BLaER1 treated with 17β-estradiol and CSF1 and Interleukin-3, amounts not matched to agents 10 nM and 100 nM (cell line): ENCODE measurements around the gene DAB1.

Experiments
- H3K27ac ChIP-seq, 11 experiments: shearing (Covaris generic); formaldehyde crosslinking; 2 replicates each; pipeline ENCODE4 v1.8.1; 2022
- H3K27me3 ChIP-seq, 11 experiments: shearing (Covaris generic); formaldehyde crosslinking; 2 replicates each; pipeline ENCODE4 v1.8.1; 2022
- H3K36me3 ChIP-seq, 11 experiments: shearing (Covaris generic); formaldehyde crosslinking; 2 replicates each; pipeline ENCODE4 v1.8.1; 2022
- H3K4me1 ChIP-seq, 10 experiments: shearing (Covaris generic); formaldehyde crosslinking; 2 replicates each; pipeline ENCODE4 v1.8.1; 2022
- H3K4me2 ChIP-seq, 11 experiments: shearing (Covaris generic); formaldehyde crosslinking; 2 replicates each; pipeline ENCODE4 v1.8.1; 2022
- H3K4me3 ChIP-seq, 10 experiments: shearing (Covaris generic); formaldehyde crosslinking; 2 replicates each; pipeline ENCODE4 v1.8.1; 2022
- H3K9ac ChIP-seq, 11 experiments: shearing (Covaris generic); formaldehyde crosslinking; 2 replicates each; pipeline ENCODE4 v1.8.1; 2022
- H3K9me3 ChIP-seq, 11 experiments: shearing (Covaris generic); formaldehyde crosslinking; replicated peaks in 1 of 11; 2 replicates each; pipeline ENCODE4 v1.8.1; 2022
- H4K20me1 ChIP-seq, 11 experiments: shearing (Covaris generic); formaldehyde crosslinking; 2 replicates each; pipeline ENCODE4 v1.8.1; 2022
- Cebpa-rat ChIP-seq, 11 experiments: shearing (Covaris generic); IDR thresholded peaks; 2 replicates each; pipeline ENCODE4 v1.8.1; 2022

DAB1 gene

GRCh38 chr1:57304591-57304990 lies 119.3 kb downstream of the DAB1 start:
- no peaks in the 10 kb centered on the region for H4K20me1 ChIP-seq
- peak overlapping the region in 5 of 11 experiments; percentile 35 to 74 (median 61); a peak in 8 of 22 replicates for H3K4me2 ChIP-seq
- H3K9me3 ChIP-seq = peaks cover 0 to 10% (median 5%) of the 10 kb centered on the region in 11 experiments; a peak in 8 of 22 replicates
- H3K4me3 ChIP-seq = no peak overlapping the region
- TF ChIP-seq Cebpa-rat (IDR thresholded peaks at IDR 0.05) = peak in 3 of 11 experiments; percentile 53 to 55 (median 55); a peak in 3 of 22 replicates
- no peak overlapping the region for H3K27ac ChIP-seq
- H3K9ac ChIP-seq = no peak overlapping the region
- peaks cover 6 to 75% (median 44%) of the 10 kb centered on the region in 10 experiments; a peak in 19 of 20 replicates for H3K4me1 ChIP-seq
- no peaks in the 10 kb centered on the region for H3K27me3 ChIP-seq
- 0 out of 22 replicates have a peak, but pooled peaks cover 0 to 3% (median 0%) of the 10 kb centered on the region in 11 experiments for H3K36me3 ChIP-seq

GRCh38 chr1:57302812-57303596 lies 120.9 kb downstream of the DAB1 start:
- H3K4me2 ChIP-seq = peak overlapping the region in 2 of 11 experiments; percentile 48 to 49; a peak in 6 of 22 replicates
- no peaks in the 10 kb centered on the region for H3K27me3 ChIP-seq
- no peak overlapping the region for H3K9ac ChIP-seq
- no peak for TF ChIP-seq Cebpa-rat (IDR thresholded peaks at IDR 0.05)
- peaks cover 0 to 10% (median 3%) of the 10 kb centered on the region in 11 experiments; a peak in 8 of 22 replicates for H3K9me3 ChIP-seq
- no peaks in the 10 kb centered on the region for H4K20me1 ChIP-seq
- H3K36me3 ChIP-seq = 0 out of 22 replicates have a peak, but pooled peaks cover 0 to 3% (median 0%) of the 10 kb centered on the region in 11 experiments
- H3K27ac ChIP-seq = no peak overlapping the region
- peaks cover 6 to 60% (median 39%) of the 10 kb centered on the region in 10 experiments; a peak in 19 of 20 replicates for H3K4me1 ChIP-seq
- H3K4me3 ChIP-seq = no peak overlapping the region

GRCh38 chr1:57300186-57300585 lies 123.7 kb downstream of the DAB1 start:
- Histone ChIP-seq H3K27ac (no peak overlapping the region), H3K27me3 (no peaks in the 10 kb centered on the region), H4K20me1 (no peaks in the 10 kb centered on the region), H3K4me3 (no peak overlapping the region), H3K36me3 (0 out of 22 replicates have a peak, but pooled peaks cover 0 to 3% (median 0%) of the 10 kb centered on the region in 11 experiments), H3K4me1 (peaks cover 0 to 34% (median 12%) of the 10 kb centered on the region in 10 experiments; a peak in 12 of 20 replicates), H3K9ac (no peak overlapping the region), H3K9me3 (no peaks in the 10 kb centered on the region), H3K4me2 (no peak overlapping the region)
- no peak for TF ChIP-seq Cebpa-rat (IDR thresholded peaks at IDR 0.05)

GRCh38 chr1:57296726-57297250 lies 127.1 kb downstream of the DAB1 start:
- Histone ChIP-seq H3K9me3 (no peaks in the 10 kb centered on the region), H3K4me2 (no peak overlapping the region), H3K4me3 (no peak overlapping the region), H3K27me3 (no peaks in the 10 kb centered on the region), H4K20me1 (no peaks in the 10 kb centered on the region), H3K36me3 (0 out of 22 replicates have a peak, but pooled peaks cover 0 to 3% (median 0%) of the 10 kb centered on the region in 11 experiments), H3K9ac (no peak overlapping the region), H3K4me1 (peaks cover 0 to 8% (median 0%) of the 10 kb centered on the region in 10 experiments; a peak in 3 of 20 replicates), H3K27ac (no peak overlapping the region)
- TF ChIP-seq Cebpa-rat (IDR thresholded peaks at IDR 0.05) = no peak

- 0 out of 22 replicates have a peak, but pooled peaks cover 0 to under 1% (median 0%) of the 10 kb centered on the region in 11 experiments for H3K36me3 ChIP-seq
- H3K4me2 ChIP-seq = no peak overlapping the region
- H3K27ac ChIP-seq = no peak overlapping the region
- no peak for TF ChIP-seq Cebpa-rat (IDR thresholded peaks at IDR 0.05)
- no peaks in the 10 kb centered on the region for H3K9me3 ChIP-seq
- H3K9ac ChIP-seq = no peak overlapping the region
- no peaks in the 10 kb centered on the region for H4K20me1 ChIP-seq
- H3K4me1 ChIP-seq = no peaks in the 10 kb centered on the region
- H3K4me3 ChIP-seq = no peak overlapping the region
- no peaks in the 10 kb centered on the region for H3K27me3 ChIP-seq
Observed at GRCh38 chr1:57295326-57295725, 128.5 kb downstream of the DAB1 start.

- Histone ChIP-seq H3K4me1 (no peaks in the 10 kb centered on the region), H3K27ac (no peak overlapping the region), H4K20me1 (no peaks in the 10 kb centered on the region), H3K36me3 (no peaks in the 10 kb centered on the region), H3K9me3 (no peaks in the 10 kb centered on the region), H3K9ac (no peak overlapping the region), H3K4me2 (no peak overlapping the region), H3K4me3 (no peak overlapping the region), H3K27me3 (no peaks in the 10 kb centered on the region)
- no peak for TF ChIP-seq Cebpa-rat (IDR thresholded peaks at IDR 0.05)
Observed at GRCh38 chr1:57294177-57294576, 129.7 kb downstream of the DAB1 start.

GRCh38 chr1:57293214-57293613 lies 130.6 kb downstream of the DAB1 start:
- Histone ChIP-seq H3K4me1 (no peaks in the 10 kb centered on the region), H3K27me3 (no peaks in the 10 kb centered on the region), H3K4me3 (no peak overlapping the region), H4K20me1 (no peaks in the 10 kb centered on the region), H3K9ac (no peak overlapping the region), H3K36me3 (no peaks in the 10 kb centered on the region), H3K27ac (no peak overlapping the region), H3K9me3 (no peaks in the 10 kb centered on the region), H3K4me2 (no peak overlapping the region)
- no peak for TF ChIP-seq Cebpa-rat (IDR thresholded peaks at IDR 0.05)

- Histone ChIP-seq H3K9ac (no peak overlapping the region), H3K4me2 (no peak overlapping the region), H3K9me3 (no peaks in the 10 kb centered on the region), H4K20me1 (no peaks in the 10 kb centered on the region), H3K4me3 (no peak overlapping the region), H3K27ac (no peak overlapping the region), H3K27me3 (no peaks in the 10 kb centered on the region), H3K4me1 (no peaks in the 10 kb centered on the region), H3K36me3 (no peaks in the 10 kb centered on the region)
- no peak for TF ChIP-seq Cebpa-rat (IDR thresholded peaks at IDR 0.05)
Observed at GRCh38 chr1:57289781-57290180, 134.1 kb downstream of the DAB1 start.

- no peak for TF ChIP-seq Cebpa-rat (IDR thresholded peaks at IDR 0.05)
- H3K4me2 ChIP-seq = no peak overlapping the region
- H3K36me3 ChIP-seq = peaks cover 0 to 4% (median 0%) of the 10 kb centered on the region in 11 experiments; a peak in 1 of 22 replicates
- H4K20me1 ChIP-seq = no peaks in the 10 kb centered on the region
- H3K4me3 ChIP-seq = no peak overlapping the region
- H3K27me3 ChIP-seq = no peaks in the 10 kb centered on the region
- no peak overlapping the region for H3K27ac ChIP-seq
- H3K9me3 ChIP-seq = no peaks in the 10 kb centered on the region
- H3K9ac ChIP-seq = no peak overlapping the region
- no peaks in the 10 kb centered on the region for H3K4me1 ChIP-seq
Observed at GRCh38 chr1:57285992-57286391, 137.9 kb downstream of the DAB1 start.
